Activated CD4-positive, CD25-positive, alpha-beta regulatory T cell treated with anti-CD3 and anti-CD28 coated beads, Interleukin-2, amount 50 U/mL, for 72 hours (primary cell): ENCODE measurements around the gene CFAP46.
"Not testable (repeated sequence)": the region's sequence is repeated elsewhere in the genome, so short reads cannot be mapped to it uniquely, and the experiment has no call there.

Experiments used
- DNase-seq: peaks from one replicate; pipeline ENCODE4 v3.0.0; 2021

CFAP46 gene

DNA sequence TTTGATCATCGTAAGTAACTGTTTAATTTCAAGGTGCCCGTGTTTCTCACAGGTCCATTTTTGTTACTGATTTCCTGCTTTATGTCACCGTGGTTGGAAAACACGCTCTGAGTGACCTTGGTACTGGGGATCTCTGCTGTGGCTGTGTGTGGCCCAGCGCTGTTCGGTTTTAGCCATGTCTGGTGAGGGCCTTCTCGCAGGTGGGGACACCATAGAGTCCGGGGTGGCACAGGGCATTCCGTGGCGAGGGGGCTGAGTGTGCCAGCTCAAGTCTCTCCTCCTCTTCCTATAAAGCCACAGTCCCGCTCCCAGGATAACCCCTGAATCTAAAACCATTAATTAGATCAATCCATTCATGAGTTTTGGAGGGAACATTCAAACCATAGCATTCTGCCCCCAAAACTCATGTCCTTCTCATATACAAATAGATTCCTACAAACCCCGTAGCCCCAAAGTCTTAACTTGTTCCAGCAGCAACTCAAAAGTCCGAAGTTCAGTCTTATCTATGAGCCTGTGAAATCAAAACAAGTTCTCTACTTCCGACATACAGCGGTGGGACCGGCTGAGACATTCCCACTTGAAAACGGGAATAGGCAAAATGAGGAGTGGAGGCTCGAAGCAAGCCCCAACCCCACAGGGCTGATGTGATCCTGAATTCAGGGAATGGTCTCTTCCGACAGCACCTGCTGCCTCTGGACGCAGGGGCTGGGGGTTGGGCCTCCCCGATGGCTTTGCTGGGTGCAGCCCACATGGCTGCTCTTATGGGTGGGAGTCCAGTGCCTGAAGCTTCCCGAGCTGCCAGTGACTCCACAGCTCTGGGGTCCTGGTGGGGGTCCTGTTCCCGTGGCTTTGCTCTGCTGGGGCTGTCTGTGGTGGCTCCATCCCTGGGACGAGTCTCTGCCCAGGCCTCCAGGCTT lies 101.4 kb downstream of the CFAP46 start:
- DNase-seq = no peak

DNA sequence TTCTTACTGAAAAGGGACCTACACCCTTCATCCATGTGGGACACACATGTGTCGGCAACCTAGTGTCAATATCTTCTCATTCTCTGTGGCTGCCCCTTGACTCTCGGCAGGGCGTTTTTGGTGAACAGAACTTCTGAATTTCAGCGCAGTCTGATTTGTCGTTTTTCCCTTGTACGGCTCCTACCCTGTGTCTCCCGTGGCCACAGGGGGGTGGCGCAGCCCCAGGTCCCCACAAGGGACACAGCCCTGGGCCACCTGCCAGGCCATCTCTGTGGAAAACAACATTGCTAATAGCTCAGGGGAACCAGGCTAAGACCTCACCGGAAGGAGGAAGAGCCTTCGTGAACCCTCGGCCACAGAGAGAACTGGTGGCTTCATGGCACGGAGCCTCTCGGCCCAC lies 103.3 kb downstream of the CFAP46 start:
- DNase-seq = no peak

DNA sequence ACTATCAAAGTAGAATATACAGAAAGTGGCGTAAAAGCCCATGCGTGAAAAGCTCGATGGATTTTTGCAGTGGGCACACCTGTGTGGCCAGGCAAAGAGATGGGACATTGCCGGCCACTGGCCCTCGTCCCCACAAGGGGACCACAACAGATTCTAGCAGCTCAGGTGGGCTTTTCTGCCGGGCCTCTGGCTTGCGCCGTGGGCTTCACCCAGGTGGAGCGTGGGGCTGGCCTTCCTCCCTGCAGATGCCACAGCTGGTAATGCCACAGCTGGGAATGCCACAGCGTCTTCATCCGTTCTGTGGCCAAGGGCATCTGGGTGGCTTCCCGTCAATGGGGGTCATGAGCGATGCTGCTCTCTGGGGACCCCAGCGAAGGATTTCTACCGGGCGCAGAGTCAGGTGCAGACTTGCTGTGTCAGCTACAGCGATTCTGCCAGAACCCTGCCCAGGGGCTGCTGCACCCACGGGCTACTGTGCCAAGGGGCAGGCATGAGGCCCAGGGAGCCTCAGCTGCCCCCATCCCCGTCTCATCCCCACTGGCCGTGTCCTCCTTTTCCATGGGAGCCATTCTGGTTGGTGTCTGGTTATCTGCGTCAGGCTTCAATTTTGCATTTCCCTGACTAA lies 103.9 kb downstream of the CFAP46 start:
- no peak for DNase-seq

DNA sequence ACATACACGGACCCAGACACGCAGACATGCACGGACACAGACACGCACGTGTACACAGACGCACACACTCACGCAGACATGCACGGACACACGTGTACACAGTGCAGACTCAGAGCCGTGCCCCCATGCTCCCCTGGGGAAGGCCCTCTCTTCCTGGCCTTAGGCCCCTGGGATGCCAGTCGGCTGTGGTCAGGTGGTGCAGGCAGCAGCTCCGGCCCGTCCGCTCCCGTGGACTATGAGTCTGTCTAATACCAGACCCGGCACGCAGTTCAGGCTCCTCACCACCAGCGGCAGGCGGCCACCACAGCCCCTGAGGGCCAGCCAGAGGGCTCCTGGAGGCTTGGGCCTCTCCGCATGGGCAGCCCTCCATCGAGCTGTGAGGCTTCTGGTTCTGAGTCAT lies 104.5 kb downstream of the CFAP46 start:
- no peak for DNase-seq

DNA sequence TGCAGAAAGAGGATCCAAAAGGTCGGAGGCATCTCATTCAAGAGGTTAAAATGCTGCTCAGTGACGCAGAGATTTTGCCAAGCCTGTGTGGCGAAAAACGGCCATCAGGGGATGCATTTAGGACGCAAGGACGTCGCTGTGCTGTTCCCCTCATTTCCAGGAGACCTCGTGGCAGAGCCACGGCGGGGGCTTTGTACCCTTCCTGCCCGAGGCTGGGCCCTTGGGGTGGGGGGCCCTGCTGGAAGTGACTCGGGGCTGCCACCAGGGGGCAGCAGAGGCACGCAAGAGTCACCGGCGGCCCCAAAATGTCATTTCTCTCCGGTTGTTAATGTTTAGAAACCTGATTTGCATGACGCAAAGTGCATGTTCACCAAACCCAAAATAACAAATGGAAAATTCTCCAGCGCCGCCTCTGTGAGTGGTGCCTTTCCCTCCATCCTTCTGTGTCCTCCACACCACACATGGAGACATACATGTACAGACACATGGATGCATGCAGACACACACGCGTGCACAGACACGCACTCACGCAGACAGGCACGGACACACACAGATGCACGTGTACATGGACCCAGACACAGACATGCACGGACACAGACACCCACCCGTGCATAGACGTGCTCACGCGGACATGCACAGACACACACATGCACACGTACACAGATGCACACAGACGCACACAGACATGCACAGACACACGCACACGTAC lies 105.4 kb downstream of the CFAP46 start:
- peak; percentile 54 for DNase-seq

DNA sequence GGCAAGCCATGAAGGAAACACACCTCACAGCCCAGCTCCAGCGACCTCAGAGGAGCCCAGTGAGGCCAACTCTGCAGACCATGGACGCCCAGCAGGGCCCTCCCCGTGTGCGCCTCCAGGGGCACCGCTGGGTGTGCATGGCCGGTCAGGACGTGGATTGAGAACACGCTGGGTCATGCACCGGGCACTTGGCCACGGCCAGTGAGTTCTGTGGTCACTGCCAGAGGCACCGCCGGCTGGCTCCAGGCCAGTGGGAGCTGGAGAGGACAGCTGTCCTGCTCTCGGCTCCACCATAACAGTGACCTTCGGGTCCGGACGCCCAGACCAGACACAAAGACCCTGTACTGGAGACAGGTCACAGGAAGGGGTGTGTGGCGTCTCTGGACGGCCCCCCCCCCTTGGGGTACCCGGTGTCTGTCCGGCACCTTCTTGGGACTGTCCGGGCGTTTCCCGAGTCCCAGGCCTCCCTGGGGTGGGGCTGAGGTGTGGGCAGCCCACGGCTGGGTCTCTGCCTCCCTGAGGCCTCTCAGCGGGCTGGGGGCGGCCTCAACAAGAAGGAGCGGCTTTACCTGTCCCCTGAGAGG lies 106.0 kb downstream of the CFAP46 start:
- DNase-seq = no peak

DNA sequence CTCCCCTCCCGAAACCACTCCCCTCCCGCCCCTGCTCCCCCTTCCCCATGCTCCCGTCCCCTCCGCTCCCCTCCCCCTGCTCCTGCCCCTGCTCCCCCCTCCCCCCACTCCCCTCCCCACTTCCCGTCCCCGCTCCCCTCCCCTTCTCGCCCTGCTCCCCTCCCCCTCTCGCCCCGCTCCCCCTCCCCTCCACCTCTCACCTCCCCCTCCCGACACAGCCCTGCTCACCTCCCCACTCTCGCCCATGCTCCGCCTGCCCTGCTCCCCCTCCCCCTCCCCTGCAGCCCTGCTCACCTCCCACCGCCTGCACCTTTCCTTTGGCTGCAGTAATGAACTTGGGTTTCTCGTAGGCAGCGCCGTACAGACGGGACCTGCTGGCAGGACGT lies 106.5 kb downstream of the CFAP46 start:
- DNase-seq = no peak

DNA sequence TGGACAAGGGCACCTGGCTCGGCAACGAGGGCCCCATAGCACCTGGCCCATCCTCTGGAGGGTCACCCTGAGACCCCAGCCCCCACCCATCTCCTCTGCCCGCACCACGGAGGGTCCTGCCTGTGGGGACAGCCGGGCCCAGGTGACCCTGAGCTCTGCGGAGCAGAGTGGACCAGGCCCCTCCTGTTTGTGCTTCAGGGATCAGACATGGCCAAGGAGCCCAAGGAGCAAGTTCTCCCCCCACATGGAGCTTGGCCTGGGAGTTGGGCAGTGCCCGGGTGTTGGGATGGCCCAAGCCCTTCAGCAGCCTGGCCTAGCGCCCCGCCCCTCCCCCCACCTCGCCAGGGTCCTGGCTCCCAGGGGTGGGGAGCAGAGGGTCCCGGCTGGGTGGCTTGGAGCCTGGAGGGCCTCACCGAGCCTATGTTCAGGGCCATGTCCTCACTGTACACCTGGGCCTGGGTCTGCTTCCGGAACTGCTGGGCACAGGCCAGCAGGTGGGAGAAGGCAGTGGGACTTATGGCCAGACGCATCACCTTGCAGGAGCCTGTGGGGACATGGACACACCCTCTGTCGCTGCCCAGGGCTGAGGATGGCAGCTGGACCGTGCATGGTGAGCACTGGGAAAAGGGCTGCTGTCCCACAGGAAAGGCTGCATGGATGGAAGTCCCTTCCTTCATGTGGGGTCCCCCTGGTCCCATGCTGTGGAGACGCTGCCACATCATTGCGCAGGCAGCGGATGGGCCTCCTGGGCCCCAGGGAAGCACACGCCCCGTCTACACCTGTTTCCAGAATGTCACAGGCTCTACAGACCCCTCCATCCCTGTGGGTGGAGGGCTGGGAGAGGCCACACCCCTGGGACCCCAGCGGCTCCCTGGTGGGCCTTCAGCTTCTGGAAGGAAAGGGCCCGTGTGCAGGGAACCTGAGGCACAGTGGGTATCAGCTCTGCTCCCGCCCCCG lies 107.2 kb downstream of the CFAP46 start:
- no peak for DNase-seq

DNA sequence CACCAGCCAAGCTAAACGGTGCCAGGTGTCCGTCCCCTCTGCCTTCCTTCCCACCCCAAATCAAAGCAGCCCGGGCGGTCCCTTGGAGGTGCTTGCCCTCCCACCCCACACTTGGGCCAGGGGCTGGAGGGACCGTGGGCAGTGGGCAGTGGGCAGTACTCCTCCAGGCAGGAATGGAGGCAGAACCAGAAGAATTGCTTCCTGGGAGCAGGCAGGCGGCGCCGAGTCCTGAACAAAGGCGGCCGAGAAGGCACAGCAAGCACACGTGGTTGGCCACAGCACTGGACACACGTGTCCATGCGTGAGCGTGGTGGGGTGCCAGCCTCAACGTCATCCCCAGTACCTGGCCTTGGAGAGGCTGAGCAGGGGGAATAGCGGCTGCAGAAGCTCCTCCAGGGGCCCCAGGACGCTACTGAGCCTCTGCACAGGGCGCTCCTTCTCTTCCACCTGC lies 108.0 kb downstream of the CFAP46 start:
- DNase-seq = no peak

DNA sequence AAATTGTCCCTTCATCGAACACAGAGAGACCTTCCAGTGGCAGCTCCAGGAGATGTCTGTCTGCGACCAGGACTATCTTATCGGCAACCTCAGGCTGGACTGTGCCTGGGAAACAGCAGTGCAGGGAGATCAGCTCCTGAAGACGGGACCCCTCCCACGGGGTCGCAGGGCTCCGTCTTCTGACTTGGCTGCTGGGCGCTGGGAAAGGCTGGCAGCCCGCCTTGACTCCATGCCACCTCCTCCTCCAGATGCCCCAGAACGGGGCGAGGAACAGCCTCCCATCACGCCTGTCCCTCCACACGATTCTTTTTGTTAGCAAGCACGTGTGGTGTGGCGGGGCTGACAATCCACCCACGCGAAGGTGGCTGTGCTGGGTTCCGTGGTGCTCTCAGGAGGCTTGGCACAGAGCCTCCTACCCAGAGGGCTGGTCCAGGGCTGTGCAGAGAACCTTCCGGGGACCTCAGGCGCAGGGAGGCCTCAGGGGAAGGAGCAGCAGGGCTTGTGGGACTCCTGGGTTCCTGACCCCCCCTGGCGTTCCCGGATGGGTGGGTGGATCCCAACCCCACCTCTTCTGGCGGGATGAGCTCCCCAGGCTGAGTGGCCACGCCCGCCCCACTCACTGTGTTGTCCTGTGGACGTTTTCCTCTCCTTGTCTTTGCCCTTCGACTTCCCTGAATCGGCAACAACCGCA lies 108.8 kb downstream of the CFAP46 start:
- no peak for DNase-seq

DNA sequence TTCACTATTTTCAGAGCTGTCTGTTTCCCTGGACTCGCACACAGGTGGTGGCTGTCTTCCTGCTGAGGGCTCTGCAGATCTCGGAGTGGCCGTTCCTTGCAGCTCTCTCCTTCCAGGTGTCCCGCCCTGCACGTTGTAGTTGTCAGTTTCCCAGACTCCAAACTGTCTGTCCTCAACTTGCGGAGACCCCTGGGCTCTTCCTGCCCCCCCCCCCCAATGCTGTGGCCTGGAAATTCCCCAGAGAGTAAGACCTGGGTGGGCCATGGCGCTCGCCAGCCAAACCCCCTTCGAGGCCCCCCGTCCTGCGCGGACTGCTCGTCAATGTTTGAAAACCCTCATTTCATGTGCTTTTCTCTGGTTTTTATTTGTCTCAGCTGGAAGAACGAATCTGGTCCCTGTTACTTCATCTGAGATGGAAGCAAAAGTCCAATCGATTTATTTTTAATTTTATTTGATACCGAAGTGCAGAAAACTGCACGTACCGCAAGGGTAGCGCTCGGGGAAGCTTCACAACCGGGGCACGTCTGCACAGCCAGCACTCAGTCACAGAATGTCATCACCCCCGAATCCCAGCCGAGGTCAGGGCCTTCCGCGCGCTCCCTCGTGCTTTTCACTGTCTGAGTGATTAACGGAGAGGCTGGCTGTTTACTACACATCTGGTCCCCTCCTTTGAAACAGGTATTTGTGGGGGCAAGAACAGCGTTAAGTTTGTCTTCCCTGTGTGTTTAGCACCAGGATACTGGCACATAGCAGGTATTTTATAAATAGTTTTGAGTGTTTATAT lies 110.0 kb downstream of the CFAP46 start:
- no peak for DNase-seq

DNA sequence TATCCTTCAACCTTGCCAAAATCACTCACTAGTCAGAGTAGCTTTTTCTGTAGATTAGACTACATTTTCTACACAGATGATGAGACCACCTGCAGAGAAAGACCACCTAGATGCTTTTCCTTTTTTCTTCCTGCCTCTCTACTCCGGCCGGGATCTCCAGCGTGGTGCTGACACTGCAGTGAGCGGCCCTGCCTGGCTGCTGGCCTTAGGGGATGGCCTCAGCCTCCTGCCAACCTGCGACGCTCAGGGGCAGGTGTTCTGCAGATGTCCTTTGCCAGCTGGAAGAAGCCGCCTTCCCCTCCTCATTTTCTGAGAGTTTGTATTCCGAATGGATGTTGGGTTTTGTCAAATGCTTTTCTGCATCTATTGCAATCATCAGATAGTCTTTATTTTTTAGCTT lies 113.0 kb downstream of the CFAP46 start:
- DNase-seq = no peak

DNA sequence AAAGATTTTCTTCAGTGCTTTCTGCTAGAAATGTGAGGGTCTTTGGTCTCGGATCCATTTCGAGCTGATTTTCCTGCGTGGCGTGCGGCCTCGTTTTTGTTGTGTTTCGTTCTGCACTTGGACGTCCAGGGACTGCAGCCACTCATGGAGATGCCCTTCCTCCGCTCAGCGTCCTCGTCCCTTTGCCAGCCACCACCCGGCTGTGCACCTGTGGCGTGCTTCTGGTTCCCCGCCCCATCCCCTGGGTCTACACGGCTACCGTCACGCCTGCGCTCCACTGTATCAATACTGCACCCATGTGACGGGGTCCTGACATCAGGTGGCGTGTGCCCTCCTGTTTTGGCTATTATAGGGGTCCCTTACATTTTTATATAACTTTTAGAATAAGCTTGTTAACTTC lies 113.7 kb downstream of the CFAP46 start:
- DNase-seq = no peak

DNA sequence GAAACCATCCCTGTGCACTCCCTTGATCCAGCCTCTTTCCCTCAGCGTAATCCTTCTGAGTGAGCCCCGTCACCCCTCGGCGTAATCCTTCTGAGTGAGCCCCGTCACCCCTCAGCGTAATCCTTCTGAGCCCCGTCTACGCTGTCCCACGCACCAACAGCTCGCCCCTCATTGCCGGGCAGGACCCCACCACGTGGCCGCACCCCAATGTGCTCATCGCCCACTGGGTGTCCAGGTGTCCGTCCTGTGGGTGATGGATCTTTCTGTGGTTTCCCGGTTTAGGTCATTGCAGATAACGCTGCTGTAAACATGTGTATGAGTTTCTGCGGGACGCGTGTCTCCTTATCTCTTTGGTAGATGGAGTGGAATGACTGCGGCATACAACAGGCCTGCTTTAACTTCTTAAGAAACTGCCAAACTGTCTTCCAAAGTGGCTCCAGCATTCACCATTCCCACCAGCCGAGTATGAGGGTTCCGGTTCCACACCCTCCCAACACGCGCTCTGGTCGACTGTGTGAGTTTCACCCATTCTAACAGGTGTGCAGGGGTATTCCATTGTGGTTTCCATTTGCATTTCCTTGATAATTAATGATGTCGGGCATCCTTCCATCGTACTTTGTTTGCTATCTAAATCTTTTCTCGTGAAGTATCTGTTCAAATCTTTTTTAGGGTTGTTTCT lies 114.4 kb downstream of the CFAP46 start:
- DNase-seq = no peak

DNA sequence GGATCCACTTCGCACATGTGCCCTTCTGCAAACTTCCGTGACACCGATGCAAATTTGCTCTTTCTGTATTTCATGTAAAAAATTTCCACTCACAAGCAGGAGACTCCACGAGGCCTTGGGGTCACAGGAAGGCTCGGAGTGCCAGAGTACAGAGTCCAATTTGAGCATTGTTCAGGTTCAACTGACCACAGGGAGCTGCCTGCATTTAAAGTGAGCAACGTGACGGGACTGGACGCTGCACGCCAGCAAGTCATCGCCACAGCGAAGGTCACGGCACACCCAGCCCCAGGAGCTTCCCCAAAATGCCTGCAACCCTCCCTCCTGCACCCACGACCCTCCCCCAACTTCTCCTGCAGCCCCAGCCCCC lies 115.0 kb downstream of the CFAP46 start:
- DNase-seq = no peak

DNA sequence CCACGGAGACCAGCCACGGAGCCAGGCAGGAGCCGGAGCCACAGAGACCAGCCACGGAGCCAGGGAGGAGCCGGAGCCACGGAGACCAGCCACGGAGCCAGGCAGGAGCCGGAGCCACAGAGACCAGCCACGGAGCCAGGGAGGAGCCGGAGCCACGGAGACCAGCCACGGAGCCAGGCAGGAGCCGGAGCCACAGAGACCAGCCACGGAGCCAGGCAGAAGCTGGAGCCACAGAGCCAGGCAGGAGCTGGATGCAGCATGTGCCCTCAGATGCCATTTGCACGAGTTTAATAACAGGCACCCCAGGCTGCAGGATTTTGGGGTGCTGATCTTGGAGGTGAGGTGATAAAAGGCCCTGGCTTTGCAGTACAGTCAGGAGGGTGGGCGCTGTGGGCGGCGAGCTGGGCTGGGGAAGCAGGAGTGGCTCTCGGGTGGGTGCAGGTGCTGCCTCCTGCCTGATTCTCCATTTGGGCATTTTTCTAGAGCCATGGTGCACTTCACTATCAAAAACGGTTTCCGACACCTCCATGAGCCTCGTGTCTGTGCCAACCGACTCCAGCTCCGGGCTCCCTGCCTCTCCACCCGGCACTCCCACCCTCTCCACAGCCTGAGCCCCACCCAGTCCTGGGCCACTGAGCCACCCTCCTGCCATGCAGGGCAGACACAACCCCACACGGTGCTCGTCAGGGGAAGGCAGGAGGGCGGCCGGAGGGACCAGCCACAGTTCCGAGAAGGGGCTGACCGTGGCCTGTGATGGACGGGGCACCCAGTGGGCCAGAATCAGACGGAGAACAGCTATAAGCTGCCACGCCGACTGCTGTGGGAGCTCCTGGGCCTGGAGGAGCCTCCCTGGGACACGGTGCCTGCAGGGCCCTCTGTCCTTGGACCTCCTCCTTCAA lies 115.6 kb downstream of the CFAP46 start:
- no peak for DNase-seq

DNA sequence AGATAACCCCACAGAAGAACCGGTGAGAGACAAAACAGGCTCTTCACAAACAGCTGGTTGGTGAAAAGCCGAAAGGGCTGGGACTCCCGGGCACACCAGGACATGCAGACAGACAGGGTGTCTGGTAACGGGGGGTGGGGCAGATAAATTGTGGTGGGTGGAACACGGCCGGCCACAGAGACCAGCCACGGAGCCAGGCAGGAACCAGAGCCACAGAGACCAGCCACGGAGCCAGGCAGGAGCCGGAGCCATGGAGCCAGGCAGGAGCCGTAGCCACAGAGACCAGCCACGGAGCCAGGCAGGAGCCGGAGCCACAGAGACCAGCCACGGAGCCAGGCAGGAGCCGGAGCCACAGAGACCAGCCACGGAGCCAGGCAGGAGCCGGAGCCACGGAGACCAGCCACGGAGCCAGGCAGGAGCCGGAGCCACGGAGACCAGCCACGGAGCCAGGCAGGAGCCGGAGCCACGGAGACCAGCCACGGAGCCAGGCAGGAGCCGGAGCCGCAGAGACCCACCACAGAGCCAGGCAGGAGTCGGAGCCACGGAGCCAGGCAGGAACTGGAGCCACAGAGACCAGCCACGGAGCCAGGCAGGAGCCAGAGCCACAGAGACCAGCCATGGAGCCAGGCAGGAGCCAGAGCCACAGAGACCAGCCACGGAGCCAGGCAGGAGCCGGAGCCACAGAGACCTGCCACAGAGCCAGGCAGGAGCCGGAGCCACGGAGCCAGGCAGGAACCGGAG lies 116.4 kb downstream of the CFAP46 start:
- DNase-seq = not testable (repeated sequence)

DNA sequence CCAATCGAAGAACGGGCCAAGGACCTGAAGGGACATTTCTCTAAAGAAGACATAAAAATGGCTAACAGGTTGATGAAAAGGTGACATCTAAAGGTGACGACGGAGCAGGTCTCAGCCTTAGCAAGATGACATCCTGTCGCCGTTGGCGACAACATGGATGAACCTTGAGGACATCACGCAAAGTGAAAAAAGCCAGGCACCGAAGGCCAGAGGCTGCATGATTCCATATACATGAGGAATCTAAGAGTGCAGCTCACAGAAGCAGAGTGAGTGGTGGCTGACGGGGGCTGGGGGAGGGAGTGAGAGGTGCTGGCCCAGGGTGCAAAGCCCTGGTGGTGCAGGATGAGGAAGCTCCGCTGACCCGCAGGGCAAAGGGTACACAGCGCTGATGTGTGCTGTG lies 122.3 kb downstream of the CFAP46 start:
- DNase-seq = no peak
